AG04449 (cell line): ENCODE measurements around the gene NDOR1.
"Not testable (repeated sequence)": the region's sequence is repeated elsewhere in the genome, so short reads cannot be mapped to it uniquely, and the experiment has no call there.

ENCODE experiments used
- CTCF ChIA-PET: fragments of 350-600 bp; formaldehyde crosslinking; extraction: SDS; loops from one replicate; lab custom pipeline; 2021; ENCODE audit warnings: antibody characterized with exemption; lab: Yijun Ruan, JAX
- POLR2A ChIA-PET: fragments of 400-600, 350-600 bp; formaldehyde crosslinking; extraction: SDS; loops from one replicate; lab custom pipeline; 2020; ENCODE audit warnings: antibody characterized with exemption, inconsistent platforms; lab: Yijun Ruan, JAX
- DNase-seq: peaks from one replicate; pipeline ENCODE4 v3.0.0-alpha.2; 2010; ENCODE audit warnings: low read depth, low spot score
- H3K4me3 ChIP-seq: 2 replicates; pipeline ENCODE4 v1.5.1; 2011; ENCODE audit warnings: low read depth, mild to moderate bottlenecking, control low read depth, low read length
- CTCF ChIP-seq: IDR thresholded peaks from one replicate; pipeline ENCODE4 v1.5.1; 2011; ENCODE audit warnings: mild to moderate bottlenecking, moderate library complexity, low read length, control low read depth, inconsistent platforms; ENCODE audit not compliant: insufficient read depth; ENCODE audit errors: missing control alignments

Gene NDOR1

GRCh38 chr9:137255448-137256114 is 50.1 kb downstream of the NDOR1 start:
- ChIA-PET POLR2A (interaction anchor here (6.8 kb wide), 1 partner anchor 13 kb away, joined by 164 read pairs; the partner anchor contains the start of gene TUBB4B), CTCF (interaction anchor here (0.6 to 4.5 kb wide), 8 partner anchors 10 to 220 kb away, joined by 3 to 24 read pairs (median 4); partner anchors contain the start of gene TOR4A)
- DNase-seq, result no peak
- TF ChIP-seq CTCF, result no peak
- H3K4me3 ChIP-seq, result peak overlapping the region; percentile 88

- H3K4me3 ChIP-seq, result peak overlapping the region; percentile 88
- ChIA-PET CTCF (interaction anchor here (0.6 to 4.5 kb wide), 5 partner anchors 9 to 221 kb away, joined by 3 to 24 read pairs (median 4); partner anchors contain the start of gene TOR4A), POLR2A (interaction anchor here (6.8 kb wide), 1 partner anchor 14 kb away, joined by 164 read pairs; the partner anchor contains the start of gene TUBB4B)
- no peak for TF ChIP-seq CTCF
- no peak for DNase-seq
Observed at GRCh38 chr9:137256362-137256761, 50.9 kb downstream of the NDOR1 start.

DNA sequence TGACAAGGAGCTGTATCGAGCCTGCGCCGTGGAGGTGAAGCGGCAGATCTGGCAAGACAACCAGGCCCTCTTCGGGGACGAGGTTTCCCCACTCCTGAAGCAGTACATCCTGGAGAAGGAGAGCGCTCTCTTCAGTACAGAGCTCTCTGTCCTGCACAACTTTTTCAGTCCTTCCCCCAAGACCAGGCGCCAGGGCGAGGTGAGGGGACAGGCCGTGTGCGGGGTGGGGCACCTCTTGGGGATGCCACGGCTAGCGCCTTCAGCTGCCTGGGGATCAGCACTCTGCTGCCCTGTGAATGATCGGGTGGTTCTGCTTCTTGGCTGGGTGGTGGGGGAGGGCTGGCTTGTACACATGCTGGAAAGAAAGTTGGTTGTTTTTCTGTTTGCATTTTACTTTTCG is 51.4 kb downstream of the NDOR1 start:
- no peak for TF ChIP-seq CTCF
- peak overlapping the region; percentile 88 for H3K4me3 ChIP-seq
- POLR2A ChIA-PET, result interaction anchor here (6.8 kb wide), 1 partner anchor 14 kb away, joined by 164 read pairs; the partner anchor contains the start of gene TUBB4B
- no peak for DNase-seq
- CTCF ChIA-PET, result interaction anchor here (0.6 to 4.5 kb wide), 5 partner anchors 14 to 221 kb away, joined by 3 to 24 read pairs (median 4); partner anchors contain the start of gene TOR4A

DNA sequence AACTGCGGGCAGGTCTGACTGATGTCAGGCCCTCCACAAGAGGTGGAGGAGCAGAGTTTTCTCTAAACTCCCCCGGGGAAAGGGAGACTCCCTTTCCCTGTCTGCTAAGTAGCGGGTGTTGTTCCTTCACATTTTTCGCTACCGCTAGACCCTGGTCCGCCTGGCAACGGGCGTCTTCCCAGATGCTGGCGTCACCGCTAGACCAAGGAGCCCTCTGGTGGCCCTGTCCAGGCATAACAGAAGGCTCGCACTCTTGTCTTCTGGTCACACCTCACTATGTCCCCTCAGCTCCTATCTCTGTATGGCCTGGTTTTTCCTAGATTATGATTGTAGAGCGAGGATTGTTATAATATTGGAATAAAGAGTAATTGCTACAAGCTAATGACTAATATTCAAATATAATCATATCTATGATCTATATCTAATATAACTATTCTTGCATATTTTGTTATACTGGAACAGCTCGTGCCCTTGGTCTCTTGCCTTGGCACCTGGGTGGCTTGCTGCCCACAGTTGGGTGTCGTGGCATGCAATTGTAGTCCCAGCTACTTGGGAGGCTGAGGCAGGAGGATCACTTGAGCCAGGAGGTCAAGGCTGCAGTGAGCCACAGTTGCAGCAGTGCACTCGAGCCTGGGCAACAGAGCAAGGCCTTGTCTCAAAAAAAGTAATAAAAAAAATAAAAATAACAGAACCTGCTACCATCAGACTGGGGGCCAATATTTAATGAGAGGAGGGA is 56.8 kb downstream of the NDOR1 start:
- POLR2A ChIA-PET, result interaction anchor here (1.2 kb wide), 1 partner anchor 22 kb away, joined by 5 read pairs; no protein-coding TSS in a partner anchor
- DNase-seq, result not testable (repeated sequence)
- TF ChIP-seq CTCF, result peak; percentile 18

GRCh38 chr9:137262909-137263285 is 57.4 kb downstream of the NDOR1 start:
- no peak for DNase-seq
- TF ChIP-seq CTCF, result no peak
- CTCF ChIA-PET, result interaction anchor here (1.1 to 1.3 kb wide), 4 partner anchors 8 to 86 kb away, joined by 3 read pairs; no protein-coding TSS in a partner anchor
- H3K4me3 ChIP-seq, result no peak overlapping the region
- POLR2A ChIA-PET, result interaction anchor here (1.2 kb wide), 1 partner anchor 22 kb away, joined by 5 read pairs; no protein-coding TSS in a partner anchor

More for the DNA sequence above, 56.8 kb downstream of the NDOR1 start:
- not testable (repeated sequence) for H3K4me3 ChIP-seq
- CTCF ChIA-PET, result interaction anchor here (0.6 to 1.6 kb wide), 9 partner anchors 9 to 165 kb away, joined by 3 to 7 read pairs (median 3); partner anchors contain the start of gene TOR4A
